ENCODE measurements around the gene ARVCF. TPM values are rescaled to one million over a fixed set of nuclear protein-coding genes. Genes with fewer than 3 reads are reported as not detected.

Gene ARVCF
- total and polyA plus RNA-seq, 9 of the 15 experiments (the other 6 are each of a cell fraction or from before 2014, with no cell fraction given): 0.03 to 97.4 (median 15.6) TPM

DNA sequence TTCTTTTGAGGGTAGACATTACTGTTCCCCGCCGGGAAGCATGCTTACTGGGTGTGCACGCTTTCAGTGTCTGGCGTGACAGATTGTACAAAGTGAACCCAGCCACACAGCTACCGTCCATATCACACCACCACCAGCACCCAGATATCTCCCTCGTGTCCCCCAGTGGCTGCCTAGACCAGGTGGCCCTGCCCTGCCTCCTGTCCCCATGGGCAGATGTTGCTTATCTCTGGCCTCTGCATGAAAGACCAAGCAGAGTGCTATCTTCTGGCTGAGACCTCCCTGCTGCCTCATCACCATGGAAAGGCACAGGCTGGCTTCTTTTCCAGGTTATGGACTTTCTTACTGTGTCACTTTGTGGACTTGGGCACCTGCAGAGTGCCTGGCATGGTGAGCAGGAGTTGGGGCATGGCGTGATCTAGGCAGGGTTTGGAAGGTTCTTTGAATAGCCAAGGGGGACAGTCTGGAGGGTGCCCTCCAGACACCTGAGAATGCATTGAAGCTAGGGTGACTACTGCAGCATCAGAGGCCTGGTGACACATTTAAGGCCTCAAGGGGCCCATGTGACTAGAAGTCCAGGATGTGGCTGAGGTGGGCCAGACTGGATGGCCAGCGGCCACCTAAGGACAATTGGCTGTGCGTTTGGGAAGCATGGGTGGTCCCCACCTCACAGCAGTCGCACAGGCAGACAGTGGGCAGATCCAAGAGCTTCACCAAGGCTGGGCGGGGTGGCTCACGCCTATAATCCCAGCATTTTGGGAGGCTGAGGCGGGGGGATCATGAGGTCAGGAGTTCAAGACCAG is 9.0 kb upstream of the ARVCF start (continued):
- peak; percentile 93 for TF ChIP-seq ZNF57 (CRISPR knock-in tag; IDR thresholded peaks at IDR 0.05)
- no peak for TF ChIP-seq NFYB (IDR thresholded peaks at IDR 0.05; ENCODE audit: extremely low read depth, insufficient read length)
- no peak for TF ChIP-seq EGR1 (conservative IDR thresholded peaks at IDR 0.05)
- peak; percentile 30; the same call in 1 of the 2 replicates for TF ChIP-seq SMC3 (conservative IDR thresholded peaks at IDR 0.05; ENCODE audit: insufficient read depth, low read depth, low read length)
- peak; percentile 99 to 100 for TF ChIP-seq TBL1XR1 (IDR thresholded peaks at IDR 0.05; ENCODE audit: low read length in 2 of 2)
- no peak for TF ChIP-seq ZNF217 (CRISPR knock-in tag; IDR thresholded peaks at IDR 0.05)
- TF ChIP-seq, protein P1, sequence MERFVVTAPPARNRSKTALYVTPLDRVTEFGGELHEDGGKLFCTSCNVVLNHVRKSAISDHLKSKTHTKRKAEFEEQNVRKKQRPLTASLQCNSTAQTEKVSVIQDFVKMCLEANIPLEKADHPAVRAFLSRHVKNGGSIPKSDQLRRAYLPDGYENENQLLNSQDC (CRISPR knock-in tag; IDR thresholded peaks at IDR 0.05): peak; percentile 88; the same call in 1 of the 2 replicates
- TF ChIP-seq DPF2 (IDR thresholded peaks at IDR 0.05): no peak
- TF ChIP-seq SRSF9 (IDR thresholded peaks at IDR 0.05; ENCODE audit: borderline replicate concordance, low read depth, low read length): no peak
- peak; percentile 98 for TF ChIP-seq E2F3 (CRISPR knock-in tag; IDR thresholded peaks at IDR 0.05)
- TF ChIP-seq RAD21 (CRISPR knock-in tag; conservative IDR thresholded peaks at IDR 0.05 in 1 of 2, IDR thresholded peaks at IDR 0.05 in 1 of 2): peak in 1 of 2 experiments; percentile 20; a peak in 1 of 4 replicates
- no peak for TF ChIP-seq TARDBP (IDR thresholded peaks at IDR 0.05)
- TF ChIP-seq TRIM24 (IDR thresholded peaks at IDR 0.05): no peak
- TF ChIP-seq ZNF707 (CRISPR knock-in tag; conservative IDR thresholded peaks at IDR 0.05): peak; percentile 76
- TF ChIP-seq, protein P2, sequence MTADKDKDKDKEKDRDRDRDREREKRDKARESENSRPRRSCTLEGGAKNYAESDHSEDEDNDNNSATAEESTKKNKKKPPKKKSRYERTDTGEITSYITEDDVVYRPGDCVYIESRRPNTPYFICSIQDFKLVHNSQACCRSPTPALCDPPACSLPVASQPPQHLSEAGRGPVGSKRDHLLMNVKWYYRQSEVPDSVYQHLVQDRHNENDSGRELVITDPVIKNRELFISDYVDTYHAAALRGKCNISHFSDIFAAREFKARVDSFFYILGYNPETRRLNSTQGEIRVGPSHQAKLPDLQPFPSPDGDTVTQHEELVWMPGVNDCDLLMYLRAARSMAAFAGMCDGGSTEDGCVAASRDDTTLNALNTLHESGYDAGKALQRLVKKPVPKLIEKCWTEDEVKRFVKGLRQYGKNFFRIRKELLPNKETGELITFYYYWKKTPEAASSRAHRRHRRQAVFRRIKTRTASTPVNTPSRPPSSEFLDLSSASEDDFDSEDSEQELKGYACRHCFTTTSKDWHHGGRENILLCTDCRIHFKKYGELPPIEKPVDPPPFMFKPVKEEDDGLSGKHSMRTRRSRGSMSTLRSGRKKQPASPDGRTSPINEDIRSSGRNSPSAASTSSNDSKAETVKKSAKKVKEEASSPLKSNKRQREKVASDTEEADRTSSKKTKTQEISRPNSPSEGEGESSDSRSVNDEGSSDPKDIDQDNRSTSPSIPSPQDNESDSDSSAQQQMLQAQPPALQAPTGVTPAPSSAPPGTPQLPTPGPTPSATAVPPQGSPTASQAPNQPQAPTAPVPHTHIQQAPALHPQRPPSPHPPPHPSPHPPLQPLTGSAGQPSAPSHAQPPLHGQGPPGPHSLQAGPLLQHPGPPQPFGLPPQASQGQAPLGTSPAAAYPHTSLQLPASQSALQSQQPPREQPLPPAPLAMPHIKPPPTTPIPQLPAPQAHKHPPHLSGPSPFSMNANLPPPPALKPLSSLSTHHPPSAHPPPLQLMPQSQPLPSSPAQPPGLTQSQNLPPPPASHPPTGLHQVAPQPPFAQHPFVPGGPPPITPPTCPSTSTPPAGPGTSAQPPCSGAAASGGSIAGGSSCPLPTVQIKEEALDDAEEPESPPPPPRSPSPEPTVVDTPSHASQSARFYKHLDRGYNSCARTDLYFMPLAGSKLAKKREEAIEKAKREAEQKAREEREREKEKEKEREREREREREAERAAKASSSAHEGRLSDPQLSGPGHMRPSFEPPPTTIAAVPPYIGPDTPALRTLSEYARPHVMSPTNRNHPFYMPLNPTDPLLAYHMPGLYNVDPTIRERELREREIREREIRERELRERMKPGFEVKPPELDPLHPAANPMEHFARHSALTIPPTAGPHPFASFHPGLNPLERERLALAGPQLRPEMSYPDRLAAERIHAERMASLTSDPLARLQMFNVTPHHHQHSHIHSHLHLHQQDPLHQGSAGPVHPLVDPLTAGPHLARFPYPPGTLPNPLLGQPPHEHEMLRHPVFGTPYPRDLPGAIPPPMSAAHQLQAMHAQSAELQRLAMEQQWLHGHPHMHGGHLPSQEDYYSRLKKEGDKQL (CRISPR knock-in tag; IDR thresholded peaks at IDR 0.05; ENCODE audit: borderline replicate concordance): no peak
- 0 out of 2 replicates have a peak, but pooled peaks have one; percentile 67 for TF ChIP-seq ZNF695 (CRISPR knock-in tag; IDR thresholded peaks at IDR 0.05)
- TF ChIP-seq HNRNPLL (IDR thresholded peaks at IDR 0.05; ENCODE audit: low read depth, low read length, poor library complexity, severe bottlenecking): peak; percentile 16
- no peak for TF ChIP-seq ARID2 (IDR thresholded peaks at IDR 0.05)
- TF ChIP-seq, protein P3, sequence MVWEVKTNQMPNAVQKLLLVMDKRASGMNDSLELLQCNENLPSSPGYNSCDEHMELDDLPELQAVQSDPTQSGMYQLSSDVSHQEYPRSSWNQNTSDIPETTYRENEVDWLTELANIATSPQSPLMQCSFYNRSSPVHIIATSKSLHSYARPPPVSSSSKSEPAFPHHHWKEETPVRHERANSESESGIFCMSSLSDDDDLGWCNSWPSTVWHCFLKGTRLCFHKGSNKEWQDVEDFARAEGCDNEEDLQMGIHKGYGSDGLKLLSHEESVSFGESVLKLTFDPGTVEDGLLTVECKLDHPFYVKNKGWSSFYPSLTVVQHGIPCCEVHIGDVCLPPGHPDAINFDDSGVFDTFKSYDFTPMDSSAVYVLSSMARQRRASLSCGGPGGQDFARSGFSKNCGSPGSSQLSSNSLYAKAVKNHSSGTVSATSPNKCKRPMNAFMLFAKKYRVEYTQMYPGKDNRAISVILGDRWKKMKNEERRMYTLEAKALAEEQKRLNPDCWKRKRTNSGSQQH (CRISPR knock-in tag; IDR thresholded peaks at IDR 0.05): peak; percentile 98
- peak; percentile 99 for TF ChIP-seq ELF4 (CRISPR knock-in tag; IDR thresholded peaks at IDR 0.05)

Data from K562 (cell line).